MM.1S (cell line): ENCODE results near the gene CDK2.

Experiments
- DNase-seq: peaks from one replicate; pipeline ENCODE4 v3.0.0-alpha.2; 2015
- H2AFZ ChIP-seq: fragments of 300-600 bp; sonication (generic); 2 replicates; pipeline ENCODE4 v1.6.0; 2016; ENCODE audit warnings: antibody characterized with exemption, low read length
- H3F3A ChIP-seq: fragments of 300-600 bp; sonication (generic); 2 replicates; pipeline ENCODE4 v1.6.1; 2016; ENCODE audit warnings: mild to moderate bottlenecking, antibody characterized with exemption, low read length, moderate library complexity, mixed read lengths; ENCODE audit not compliant: insufficient read depth
- H3K27ac ChIP-seq: fragments of 300-600 bp; sonication (generic); 2 replicates; pipeline ENCODE4 v1.5.1; 2016; ENCODE audit warnings: mild to moderate bottlenecking, low read length
- H3K27me3 ChIP-seq: fragments of 300-600 bp; sonication (generic); replicated peaks from 2 replicates; pipeline ENCODE4 v1.6.0; 2016; ENCODE audit warnings: low read length; ENCODE audit not compliant: insufficient read depth
- H3K36me3 ChIP-seq: fragments of 300-600 bp; sonication (generic); replicated peaks from 2 replicates; pipeline ENCODE4 v1.6.1; 2016; ENCODE audit warnings: mild to moderate bottlenecking, low read length, mixed read lengths; ENCODE audit not compliant: insufficient read depth
- H3K4me1 ChIP-seq: fragments of 300-600 bp; sonication (generic); 2 replicates; pipeline ENCODE4 v1.6.1; 2016; ENCODE audit warnings: low read length, mixed read lengths
- H3K4me2 ChIP-seq: fragments of 300-600 bp; sonication (generic); 2 replicates; pipeline ENCODE4 v1.6.0; 2016; ENCODE audit warnings: low read depth, low read length
- H3K4me3 ChIP-seq: fragments of 300-600 bp; sonication (generic); 2 replicates; pipeline ENCODE4 v1.5.1; 2016; ENCODE audit warnings: low read length, mixed read lengths
- H3K79me2 ChIP-seq: fragments of 300-600 bp; sonication (generic); 2 replicates; pipeline ENCODE4 v1.6.1; 2016; ENCODE audit warnings: mixed run types, low read length, mixed read lengths
- H3K9ac ChIP-seq: fragments of 300-600 bp; sonication (generic); 2 replicates; pipeline ENCODE4 v1.6.1; 2016; ENCODE audit warnings: low read length, mixed read lengths
- H3K9me2 ChIP-seq: fragments of 300-600 bp; sonication (generic); replicated peaks from 2 replicates; pipeline ENCODE4 v1.6.1; 2016; ENCODE audit warnings: mild to moderate bottlenecking, low read length, mixed read lengths; ENCODE audit not compliant: insufficient read depth
- H3K9me3 ChIP-seq: fragments of 300-600 bp; sonication (generic); replicated peaks from 2 replicates; pipeline ENCODE4 v1.6.1; 2016; ENCODE audit warnings: mild to moderate bottlenecking, low read length, mixed read lengths; ENCODE audit not compliant: insufficient read depth
- H4K20me1 ChIP-seq: fragments of 300-600 bp; sonication (generic); 2 replicates; pipeline ENCODE4 v1.6.1; 2016; ENCODE audit warnings: mild to moderate bottlenecking, low read length, moderate library complexity, mixed read lengths; ENCODE audit not compliant: insufficient read depth
- CTCF ChIP-seq: fragments of 300-600 bp; sonication (generic); IDR thresholded peaks from 2 replicates; pipeline ENCODE4 v1.5.1; 2016; ENCODE audit warnings: antibody characterized with exemption, low read length, mixed read lengths
- EZH2 ChIP-seq: fragments of 300-600 bp; sonication (generic); optimal IDR thresholded peaks from 2 replicates; pipeline ENCODE3; 2017; ENCODE audit warnings: low read depth, mild to moderate bottlenecking, antibody characterized with exemption, low read length, mixed read lengths
- EZH2phosphoT487 ChIP-seq: fragments of 300-600 bp; sonication (generic); IDR thresholded peaks from 2 replicates; pipeline ENCODE4 v1.6.1; 2018; ENCODE audit warnings: antibody characterized with exemption, low read length

The CDK2 gene

GRCh38 chr12:55963760-55964159 lies 2.9 kb upstream of the CDK2 start:
- TF ChIP-seq CTCF (no peak), EZH2 (no peak), EZH2phosphoT487 (no peak)
- no peak for DNase-seq
- no peak overlapping the region for H3K27ac ChIP-seq

GRCh38 chr12:55965240-55965639 lies 1.4 kb upstream of the CDK2 start:
- no peak for TF ChIP-seq EZH2
- no peak for TF ChIP-seq EZH2phosphoT487
- TF ChIP-seq CTCF, result no peak
- H3K9ac ChIP-seq, result no peak overlapping the region
- H4K20me1 ChIP-seq, result no peaks in the 10 kb centered on the region
- H3K9me3 ChIP-seq, result no peaks in the 10 kb centered on the region
- no peak overlapping the region for H3K27ac ChIP-seq
- peak overlapping the region; percentile 93; the same call in 1 of the 2 replicates for H2AFZ ChIP-seq
- peaks cover 9% of the 10 kb centered on the region for H3K79me2 ChIP-seq
- H3K27me3 ChIP-seq, result no peaks in the 10 kb centered on the region
- no peak overlapping the region for H3K4me3 ChIP-seq
- no peak for DNase-seq
- H3K4me1 ChIP-seq, result peaks cover 5% of the 10 kb centered on the region
- peaks cover 6% of the 10 kb centered on the region; the same call in 1 of the 2 replicates for H3F3A ChIP-seq
- no peak overlapping the region for H3K4me2 ChIP-seq
- no peaks in the 10 kb centered on the region for H3K36me3 ChIP-seq
- no peaks in the 10 kb centered on the region for H3K9me2 ChIP-seq

More at GRCh38 chr12:55963760-55964159, 2.9 kb upstream of the CDK2 start:
- Histone ChIP-seq H3K4me3 (no peak overlapping the region), H3K9me3 (no peaks in the 10 kb centered on the region), H3K4me1 (peaks cover 5% of the 10 kb centered on the region), H3K4me2 (no peak overlapping the region), H3K36me3 (no peaks in the 10 kb centered on the region), H4K20me1 (no peaks in the 10 kb centered on the region), H3K79me2 (peaks cover 9% of the 10 kb centered on the region), H3K9ac (no peak overlapping the region), H3K9me2 (no peaks in the 10 kb centered on the region), H2AFZ (no peak overlapping the region), H3K27me3 (no peaks in the 10 kb centered on the region), H3F3A (peaks cover 6% of the 10 kb centered on the region; the same call in 1 of the 2 replicates)

- Histone ChIP-seq H3K4me2 (peak within 1 kb of the TSS; percentile 94), H3K4me1 (peaks cover 5% of the 10 kb centered on the region), H3K9me2 (no peaks in the 10 kb centered on the region), H3K4me3 (peak within 1 kb of the TSS; percentile 96), H4K20me1 (no peaks in the 10 kb centered on the region), H3K9me3 (no peaks in the 10 kb centered on the region), H3K79me2 (peaks cover 9% of the 10 kb centered on the region), H3K27ac (peak within 1 kb of the TSS; percentile 17; the same call in 1 of the 2 replicates), H3F3A (peaks cover 6% of the 10 kb centered on the region; the same call in 1 of the 2 replicates), H2AFZ (peak within 1 kb of the TSS; percentile 93), H3K9ac (peak within 1 kb of the TSS; percentile 87), H3K36me3 (no peaks in the 10 kb centered on the region), H3K27me3 (no peaks in the 10 kb centered on the region)
- DNase-seq, result peak; percentile 24
- TF ChIP-seq EZH2, result no peak
- no peak for TF ChIP-seq EZH2phosphoT487
Observed at GRCh38 chr12:55965941-55966407, 656 bp upstream of the CDK2 start, which contains the start of gene PMEL. Gene PMEL (minus strand): TSS chr12:55966042. CDS start chr12:55966011, 31 bp downstream.

GRCh38 chr12:55969356-55969755 lies 2.7 kb downstream of the CDK2 start:
- Histone ChIP-seq H3K27ac (no peak overlapping the region), H3K4me3 (no peak overlapping the region), H3K27me3 (no peaks in the 10 kb centered on the region), H3K79me2 (peaks cover 13% of the 10 kb centered on the region), H3F3A (peaks cover 18% of the 10 kb centered on the region), H3K9me3 (no peaks in the 10 kb centered on the region), H3K4me1 (peaks cover 17% of the 10 kb centered on the region), H3K9ac (no peak overlapping the region), H3K9me2 (no peaks in the 10 kb centered on the region), H2AFZ (no peak overlapping the region), H3K4me2 (no peak overlapping the region), H4K20me1 (no peaks in the 10 kb centered on the region), H3K36me3 (no peaks in the 10 kb centered on the region)
- DNase-seq, result no peak
- TF ChIP-seq EZH2phosphoT487 (no peak), EZH2 (no peak), CTCF (no peak)
